ENCODE results near the gene UBB.

The UBB gene

DNA sequence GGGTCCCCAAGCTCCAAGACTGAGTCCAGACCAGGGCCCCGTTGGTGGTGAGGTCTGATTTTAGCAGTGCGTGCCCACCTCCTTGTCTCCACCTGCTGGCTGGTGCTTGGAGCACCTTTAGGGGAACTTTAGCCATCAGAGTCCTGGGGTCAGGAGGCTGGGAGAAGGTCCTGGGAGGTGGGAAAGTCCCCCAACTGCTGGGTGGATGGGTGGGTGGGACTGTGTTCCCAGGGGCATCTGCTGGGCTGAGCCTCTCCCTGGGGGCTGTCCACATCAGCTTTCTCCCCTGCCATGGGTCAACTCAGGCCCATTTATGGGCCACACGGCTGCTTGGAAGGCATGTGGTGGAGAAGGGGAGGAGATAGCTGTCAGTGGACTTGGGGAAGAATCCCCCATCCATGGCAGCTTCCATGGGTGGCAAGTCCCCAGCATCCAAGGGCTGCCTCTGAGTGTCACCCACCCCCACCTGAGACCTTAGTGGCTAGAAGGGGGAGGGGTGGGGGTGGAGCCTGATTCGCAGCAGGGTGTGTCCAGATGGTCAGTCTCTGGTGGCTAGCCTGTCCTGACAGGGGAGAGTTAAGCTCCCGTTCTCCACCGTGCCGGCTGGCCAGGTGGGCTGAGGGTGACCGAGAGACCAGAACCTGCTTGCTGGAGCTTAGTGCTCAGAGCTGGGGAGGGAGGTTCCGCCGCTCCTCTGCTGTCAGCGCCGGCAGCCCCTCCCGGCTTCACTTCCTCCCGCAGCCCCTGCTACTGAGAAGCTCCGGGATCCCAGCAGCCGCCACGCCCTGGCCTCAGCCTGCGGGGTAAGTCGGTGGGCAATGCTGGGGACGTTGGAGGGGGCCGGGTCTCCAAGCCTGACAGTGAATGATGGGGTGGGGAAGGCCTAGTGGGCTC lies 34.4 kb downstream of the UBB start, which contains the start of gene TRPV2:
TSS of gene TRPV2 (plus strand) at position 541 of the 894 bp plus-strand sequence. CDS start 2,098 bp downstream, outside the sequence.
- peak in 2 of 10 donors; percentile 68 to 86 for DNase-seq
- intact Hi-C loops (cut with DNase I) = no loop called here

DNA sequence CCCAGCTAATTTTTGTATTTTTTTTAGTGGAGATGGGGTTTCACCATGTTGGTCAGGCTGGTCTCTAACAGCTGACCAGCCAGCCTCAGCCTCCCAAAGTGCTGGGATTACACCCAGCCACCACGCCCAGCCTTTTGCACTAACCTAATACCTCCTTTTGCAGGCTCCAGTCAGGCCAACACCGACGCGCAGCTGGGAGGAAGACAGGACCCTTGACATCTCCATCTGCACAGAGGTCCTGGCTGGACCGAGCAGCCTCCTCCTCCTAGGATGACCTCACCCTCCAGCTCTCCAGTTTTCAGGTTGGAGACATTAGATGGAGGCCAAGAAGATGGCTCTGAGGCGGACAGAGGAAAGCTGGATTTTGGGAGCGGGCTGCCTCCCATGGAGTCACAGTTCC lies 36.5 kb downstream of the UBB start:
- intact Hi-C loops (cut with DNase I) = no loop called here
- DNase-seq = peak in 1 of 10 donors; percentile 76

DNA sequence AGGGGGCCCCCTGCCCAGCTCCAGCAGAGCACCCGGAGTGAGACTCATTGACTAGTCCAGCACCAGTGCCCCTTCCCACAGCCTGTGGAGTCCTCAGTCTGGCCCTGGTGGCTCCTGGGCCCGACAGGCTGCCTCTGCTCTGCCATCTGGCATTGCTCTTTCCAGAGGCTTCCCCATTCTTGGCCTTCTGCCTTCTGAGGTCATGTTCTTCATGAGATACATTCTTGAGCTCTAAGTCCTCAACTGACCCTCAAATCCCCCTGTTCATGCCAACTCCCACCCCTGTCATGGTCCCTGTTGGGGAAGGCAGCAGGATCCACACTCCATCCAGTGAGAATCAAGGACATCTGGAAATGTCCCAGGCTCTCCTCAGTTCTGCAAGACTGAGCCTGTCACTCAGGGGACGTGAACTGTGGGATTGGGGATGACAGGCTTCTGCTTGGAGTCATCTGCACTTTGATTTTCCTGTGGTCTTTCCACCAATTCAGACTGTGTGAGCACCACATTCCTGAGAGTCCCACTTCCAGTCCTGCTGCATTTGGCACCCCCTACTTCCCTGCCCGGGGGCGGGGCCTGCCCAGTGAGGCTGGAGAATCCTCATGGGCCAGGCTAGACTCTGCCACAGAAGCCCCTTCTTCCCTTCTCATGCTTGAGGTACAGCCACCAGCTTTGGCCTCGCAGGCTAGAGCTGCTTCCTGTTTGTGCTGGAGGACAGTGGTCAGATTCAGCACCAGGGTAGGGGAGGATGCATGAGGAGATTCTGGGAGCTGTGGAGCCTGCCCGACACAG lies 37.2 kb downstream of the UBB start:
- DNase-seq = peak in 1 of 10 donors; percentile 8
- intact Hi-C loops (cut with DNase I) = no loop called here

DNA sequence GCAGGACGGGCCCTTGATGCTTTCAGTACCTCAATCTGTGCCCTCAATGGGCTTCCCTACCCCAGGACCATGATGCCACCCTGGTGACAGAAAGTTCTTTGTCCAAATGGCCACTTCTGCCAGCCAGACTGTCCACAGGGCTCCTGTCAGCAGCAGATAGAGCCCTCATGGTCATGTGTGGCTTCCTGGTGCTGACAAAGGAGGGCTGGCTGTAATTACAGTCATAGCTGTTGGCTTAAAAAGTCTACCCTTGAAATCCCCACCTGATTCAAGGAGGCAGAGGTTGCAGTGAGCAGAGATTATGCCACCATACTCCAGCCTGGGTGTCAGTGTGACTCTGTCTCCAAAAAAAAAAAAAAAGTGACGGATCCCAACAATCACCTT lies 37.8 kb downstream of the UBB start:
- DNase-seq = no peak
- intact Hi-C loops (cut with DNase I) = no loop called here

DNA sequence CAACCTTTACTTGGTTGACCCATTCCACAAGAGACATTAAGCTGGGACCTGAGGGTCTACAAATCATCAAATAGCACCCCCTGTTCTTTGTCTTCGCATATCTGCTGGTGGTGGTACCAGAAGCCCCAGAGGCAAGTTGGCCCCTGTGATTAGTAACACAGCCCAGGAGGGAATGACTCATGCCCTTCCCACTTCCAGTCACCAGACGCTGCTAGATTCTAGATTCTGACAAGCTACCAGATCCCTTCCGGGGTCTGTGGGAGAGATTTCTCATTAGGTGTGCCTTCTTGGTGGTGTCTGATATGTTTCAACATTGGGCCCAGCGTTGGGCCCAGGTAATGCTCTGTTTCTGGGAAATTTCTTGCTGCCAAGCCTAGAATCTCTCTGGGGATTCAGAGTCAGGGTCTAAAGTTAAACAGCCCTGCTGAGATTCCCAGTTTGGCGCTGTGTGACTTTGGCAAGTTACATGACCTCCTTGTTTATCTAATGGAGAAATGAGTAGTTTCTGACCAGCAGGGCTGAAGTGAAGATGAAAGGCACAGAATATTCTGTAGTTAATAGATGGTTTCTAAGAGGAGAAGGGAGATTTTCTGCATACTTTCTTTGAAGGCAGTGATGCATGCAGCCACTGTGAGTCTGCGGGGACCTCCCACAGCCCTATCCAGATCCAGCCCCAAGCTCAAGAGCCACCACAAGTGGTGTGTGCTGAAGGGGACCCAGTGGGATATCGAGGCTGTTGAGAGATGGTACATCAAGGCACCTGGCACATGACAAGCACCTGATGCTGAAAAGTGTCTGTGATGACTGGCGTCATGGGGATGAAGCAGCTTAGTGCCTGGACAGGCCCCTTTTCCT lies 38.4 kb downstream of the UBB start:
- intact Hi-C loops (cut with DNase I) = no loop called here
- no peak for DNase-seq

DNA sequence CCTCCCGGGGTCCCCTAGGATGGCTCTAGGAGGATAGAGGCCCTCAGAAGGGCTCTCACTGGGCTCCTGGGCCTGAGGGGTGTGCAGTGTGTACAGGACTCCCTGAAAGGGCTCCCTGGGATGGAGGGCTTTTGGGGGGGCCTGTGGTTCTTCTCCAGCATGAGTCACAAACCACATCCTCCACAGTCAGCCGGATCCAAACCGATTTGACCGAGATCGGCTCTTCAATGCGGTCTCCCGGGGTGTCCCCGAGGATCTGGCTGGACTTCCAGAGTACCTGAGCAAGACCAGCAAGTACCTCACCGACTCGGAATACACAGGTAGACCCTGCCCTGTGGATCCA lies 39.0 kb downstream of the UBB start:
- intact Hi-C loops (cut with DNase I) = no loop called here
- no peak for DNase-seq

DNA sequence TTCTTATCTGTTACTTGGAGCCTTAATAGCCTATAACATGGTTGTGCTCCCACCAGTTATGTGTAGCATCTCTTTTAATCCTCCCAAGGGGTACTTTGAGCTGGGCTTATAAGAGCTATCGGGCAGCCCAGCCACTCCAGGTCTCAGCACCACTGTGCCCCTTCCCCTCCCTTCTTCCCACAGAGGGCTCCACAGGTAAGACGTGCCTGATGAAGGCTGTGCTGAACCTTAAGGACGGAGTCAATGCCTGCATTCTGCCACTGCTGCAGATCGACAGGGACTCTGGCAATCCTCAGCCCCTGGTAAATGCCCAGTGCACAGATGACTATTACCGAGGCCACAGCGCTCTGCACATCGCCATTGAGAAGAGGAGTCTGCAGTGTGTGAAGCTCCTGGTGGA lies 41.5 kb downstream of the UBB start:
- intact Hi-C loops (cut with DNase I) = no loop called here
- DNase-seq = no peak

DNA sequence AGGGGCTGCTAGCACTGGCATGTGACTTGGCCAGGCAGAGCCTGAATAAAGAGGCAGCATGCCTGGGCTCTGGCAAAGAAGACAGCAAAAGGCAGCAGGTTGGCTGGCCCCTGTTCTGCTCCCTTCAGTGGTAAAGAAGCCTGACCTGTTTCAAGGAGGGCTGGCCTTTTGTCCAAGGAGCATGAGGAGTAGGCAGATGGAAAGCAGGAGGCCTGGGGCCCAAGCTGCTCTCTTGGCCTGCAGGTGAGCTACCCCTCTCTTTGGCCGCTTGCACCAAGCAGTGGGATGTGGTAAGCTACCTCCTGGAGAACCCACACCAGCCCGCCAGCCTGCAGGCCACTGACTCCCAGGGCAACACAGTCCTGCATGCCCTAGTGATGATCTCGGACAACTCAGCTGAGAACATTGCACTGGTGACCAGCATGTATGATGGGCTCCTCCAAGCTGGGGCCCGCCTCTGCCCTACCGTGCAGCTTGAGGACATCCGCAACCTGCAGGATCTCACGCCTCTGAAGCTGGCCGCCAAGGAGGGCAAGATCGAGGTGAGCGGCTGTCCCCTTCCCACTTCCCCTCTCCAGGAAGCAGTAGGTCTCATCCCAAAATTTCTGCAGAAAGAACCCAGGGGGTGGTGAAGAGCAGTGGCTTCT lies 42.5 kb downstream of the UBB start:
- DNase-seq = no peak

DNA sequence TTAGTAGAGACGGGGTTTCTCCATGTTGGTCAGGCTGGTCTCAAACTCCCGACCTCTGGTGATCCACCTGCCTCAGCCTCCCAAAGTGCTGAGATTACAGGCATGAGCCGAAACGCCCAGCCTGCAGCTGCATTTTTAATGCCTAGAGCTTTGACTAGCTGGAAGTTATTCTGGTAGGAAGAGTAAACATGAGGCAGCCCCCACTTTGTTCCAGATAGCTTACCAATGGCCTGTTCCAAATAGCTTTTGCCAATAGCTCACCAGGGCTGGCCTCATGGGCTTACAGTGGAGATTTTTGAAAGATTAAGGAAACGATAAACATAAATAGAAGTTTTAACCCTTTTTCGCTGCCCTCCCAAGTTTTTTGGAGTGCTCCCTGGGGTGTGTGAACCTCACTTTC lies 44.3 kb downstream of the UBB start:
- no peak for DNase-seq
- intact Hi-C loops (cut with DNase I) = no loop called here

More for the DNA sequence above, 42.5 kb downstream of the UBB start:
- intact Hi-C loops (cut with DNase I) = no loop called here

DNA sequence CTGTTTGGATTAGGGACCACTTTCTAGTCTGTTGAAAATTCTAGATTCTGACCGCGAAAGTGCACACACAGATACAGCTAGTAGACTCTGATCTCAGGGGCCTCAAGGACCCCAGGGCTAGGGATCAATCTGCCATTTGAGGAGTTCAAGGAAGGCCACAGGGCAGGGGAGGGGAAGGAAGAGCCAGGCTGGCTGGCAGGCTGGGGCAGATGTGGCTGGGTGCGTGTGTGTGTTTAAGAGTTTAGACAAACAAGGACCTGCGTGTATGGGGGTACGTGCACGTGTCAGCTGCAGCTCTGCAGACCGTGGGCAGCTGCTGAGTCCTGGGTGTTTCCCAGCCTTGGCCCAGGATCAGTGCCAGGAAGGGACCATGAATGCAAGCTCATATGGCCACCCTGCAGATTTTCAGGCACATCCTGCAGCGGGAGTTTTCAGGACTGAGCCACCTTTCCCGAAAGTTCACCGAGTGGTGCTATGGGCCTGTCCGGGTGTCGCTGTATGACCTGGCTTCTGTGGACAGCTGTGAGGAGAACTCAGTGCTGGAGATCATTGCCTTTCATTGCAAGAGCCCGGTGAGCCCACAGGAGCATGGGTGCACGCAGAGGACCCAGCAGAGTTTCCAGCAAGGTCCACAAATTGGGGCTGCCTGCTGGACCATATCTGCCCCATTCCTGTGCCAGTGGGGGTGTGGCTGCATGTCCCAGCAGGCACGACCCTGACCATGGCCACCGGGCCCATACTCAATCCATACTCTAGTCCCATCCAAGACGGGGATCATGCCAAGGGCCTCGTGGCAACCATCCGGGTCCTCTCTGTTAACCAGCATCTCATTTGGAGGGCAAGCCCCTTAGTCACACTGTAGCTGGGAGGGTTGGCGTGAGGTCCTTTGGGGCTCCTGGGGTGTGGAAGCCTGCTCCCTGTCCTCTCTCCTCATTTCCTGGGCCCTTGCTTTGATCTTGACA lies 45.1 kb downstream of the UBB start:
- intact Hi-C loops (cut with DNase I) = no loop called here
- DNase-seq = no peak

DNA sequence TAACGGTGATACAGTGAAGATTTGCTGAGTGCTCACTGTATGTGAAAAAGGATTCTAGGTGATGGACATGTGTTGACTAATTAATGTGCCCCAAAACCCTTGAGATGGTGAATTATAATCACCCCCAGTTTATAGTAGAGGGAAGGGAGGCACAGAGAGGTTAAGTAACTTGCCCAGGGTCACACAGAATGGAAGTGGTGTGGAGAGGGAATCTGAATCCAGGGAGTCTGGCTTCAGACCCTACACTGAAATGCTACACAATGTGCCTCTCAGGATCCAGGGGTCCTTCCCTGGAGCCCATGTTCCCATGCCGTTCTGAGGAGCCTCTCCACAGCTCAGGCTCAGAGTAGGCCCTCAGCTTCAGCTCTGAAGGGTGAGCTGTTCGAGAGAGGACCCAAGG lies 46.1 kb downstream of the UBB start:
- intact Hi-C loops (cut with DNase I) = no loop called here
- no peak for DNase-seq

DNA sequence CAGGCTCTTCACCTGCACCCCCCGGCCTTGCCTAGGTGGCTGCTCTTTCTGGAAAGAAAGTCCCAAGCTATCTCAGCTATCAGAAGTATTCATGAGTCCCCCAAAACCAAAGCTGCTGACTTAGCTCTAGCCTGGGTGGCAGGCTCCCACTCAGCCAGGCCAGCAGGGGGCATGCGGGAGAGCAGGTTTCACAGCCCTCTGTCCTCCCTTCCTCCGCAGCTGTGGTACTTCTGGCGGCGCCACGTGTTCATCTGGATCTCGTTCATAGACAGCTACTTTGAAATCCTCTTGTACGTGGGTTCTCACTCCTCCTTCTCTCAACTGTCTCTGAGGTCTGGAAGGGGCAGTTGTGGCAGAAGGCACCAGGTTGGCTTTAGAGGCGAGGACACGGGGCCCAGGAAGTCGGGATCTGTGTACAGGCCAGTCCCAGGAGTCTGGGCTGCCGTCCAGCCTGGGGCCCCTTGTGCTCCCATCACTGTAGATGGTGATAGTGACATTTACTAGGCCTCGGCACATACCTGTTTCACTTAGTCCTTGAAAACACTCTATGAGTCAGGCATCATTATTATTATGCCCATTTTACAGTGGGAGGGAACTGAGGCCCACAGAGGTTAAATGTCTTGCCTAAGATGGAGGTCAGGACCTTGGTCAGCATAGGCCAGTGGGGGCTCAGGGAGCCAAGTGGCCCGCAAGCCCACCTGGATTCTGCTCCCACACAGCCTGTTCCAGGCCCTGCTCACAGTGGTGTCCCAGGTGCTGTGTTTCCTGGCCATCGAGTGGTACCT lies 47.4 kb downstream of the UBB start:
- peak in 6 of 10 donors; percentile 38 to 93 (median 62) for DNase-seq
- intact Hi-C loops (cut with DNase I) = no loop called here

DNA sequence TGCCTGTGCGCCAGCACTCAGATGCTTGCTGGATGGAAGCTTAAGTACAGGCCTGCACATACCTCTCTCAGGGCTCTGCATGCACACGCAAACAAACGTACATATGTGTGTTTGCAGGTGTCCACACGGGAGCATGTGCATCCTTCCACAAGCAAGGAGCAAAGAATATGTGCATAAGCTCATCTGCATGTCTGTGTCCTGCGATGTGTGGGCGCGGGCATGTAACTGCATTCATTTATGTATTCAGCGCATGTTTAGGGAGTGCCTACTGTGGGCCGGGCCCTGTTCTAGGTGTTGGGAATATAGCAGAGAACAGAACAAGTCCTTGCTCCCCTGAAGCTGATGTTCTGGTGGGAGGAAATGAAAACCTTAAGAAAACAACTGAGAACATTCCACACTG lies 48.2 kb downstream of the UBB start:
- intact Hi-C loops (cut with DNase I) = no loop called here

DNA sequence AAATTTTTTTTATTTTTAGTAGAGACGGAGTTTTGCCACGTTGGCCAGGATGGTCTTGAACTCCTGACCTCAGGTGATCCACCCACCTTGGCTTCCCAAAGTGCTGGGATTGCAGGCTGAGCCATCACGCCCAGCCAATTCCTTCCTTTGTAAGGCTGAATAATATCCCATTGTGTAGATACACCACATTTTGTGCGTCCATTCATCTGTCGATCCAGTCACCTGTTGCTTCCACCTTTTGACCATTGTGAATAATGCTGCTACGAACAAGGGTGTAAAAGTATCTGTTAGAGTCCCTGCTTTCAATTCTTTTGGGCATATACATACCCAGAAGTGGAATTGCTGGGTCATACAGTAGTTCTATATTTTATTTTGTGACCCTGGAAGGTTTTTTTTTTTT lies 49.8 kb downstream of the UBB start:
- intact Hi-C loops (cut with DNase I) = no loop called here

More for the DNA sequence above, 48.2 kb downstream of the UBB start:
- DNase-seq = no peak

DNA sequence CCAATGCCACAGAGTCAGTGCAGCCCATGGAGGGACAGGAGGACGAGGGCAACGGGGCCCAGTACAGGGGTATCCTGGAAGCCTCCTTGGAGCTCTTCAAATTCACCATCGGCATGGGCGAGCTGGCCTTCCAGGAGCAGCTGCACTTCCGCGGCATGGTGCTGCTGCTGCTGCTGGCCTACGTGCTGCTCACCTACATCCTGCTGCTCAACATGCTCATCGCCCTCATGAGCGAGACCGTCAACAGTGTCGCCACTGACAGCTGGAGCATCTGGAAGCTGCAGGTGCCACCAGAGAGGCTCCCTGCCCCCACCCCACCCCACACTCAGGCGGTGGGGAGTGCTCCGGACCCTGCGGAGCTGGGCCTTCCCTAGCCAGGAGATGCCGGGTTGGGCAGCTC lies 51.1 kb downstream of the UBB start:
- intact Hi-C loops (cut with DNase I) = no loop called here
- no peak for DNase-seq

More for the DNA sequence above, 49.8 kb downstream of the UBB start:
- DNase-seq = no peak

All from posterior cingulate gyrus (tissue), 11 donors.